ENCODE measurements around the gene CERK.
"Not testable (repeated sequence)": the region's sequence is repeated elsewhere in the genome, so short reads cannot be mapped to it uniquely, and the experiment has no call there.

CERK gene

GRCh38 chr22:46748908-46749675 is 11.0 kb upstream of the CERK start:
- DNase-seq (ENCODE audit: low spot score) = no peak

GRCh38 chr22:46748206-46748907 is 10.3 kb upstream of the CERK start:
- DNase-seq (ENCODE audit: low spot score) = no peak

DNA sequence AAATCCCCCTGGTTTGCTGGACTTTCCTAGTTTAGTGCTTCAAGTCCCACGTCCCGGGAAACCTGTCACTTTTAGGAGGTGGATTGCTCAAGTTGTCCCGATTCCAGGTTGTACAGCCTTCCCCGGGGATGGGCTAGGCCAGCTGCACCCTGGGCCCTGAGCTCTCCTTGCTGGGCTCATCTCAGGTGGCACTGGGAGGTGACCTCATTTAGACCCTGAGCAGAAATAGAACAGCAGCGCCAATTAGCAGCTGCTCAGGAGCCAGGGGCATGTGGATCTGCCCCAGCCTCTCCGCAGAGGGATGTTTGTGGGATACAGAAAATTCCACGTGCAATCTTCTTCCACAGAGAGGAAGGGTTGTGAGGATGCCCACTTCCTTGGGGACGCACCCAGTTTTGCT is 9.6 kb upstream of the CERK start:
- no peak for DNase-seq (ENCODE audit: low spot score)

GRCh38 chr22:46746620-46747019 is 8.6 kb upstream of the CERK start:
- no peak for DNase-seq (ENCODE audit: low spot score)

DNA sequence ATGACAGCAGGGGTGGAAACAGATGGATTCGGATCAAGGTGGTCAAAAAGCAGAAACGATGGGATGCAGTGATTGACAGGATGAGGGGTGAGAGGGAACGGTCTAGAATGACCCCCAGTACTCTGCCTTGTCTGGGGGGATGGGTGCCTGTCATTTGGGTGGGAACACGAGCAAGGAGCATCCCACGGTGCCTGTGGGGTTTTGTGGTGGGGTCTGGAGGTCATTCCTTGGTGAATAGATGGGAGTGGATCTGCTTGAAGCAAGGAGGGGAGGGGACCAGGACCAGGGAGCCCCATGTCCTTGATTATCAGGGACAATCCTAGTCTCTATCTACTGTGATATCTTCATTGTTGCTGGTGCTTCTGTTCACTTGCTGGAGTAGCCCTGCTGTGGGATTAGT is 8.1 kb upstream of the CERK start:
- no peak for DNase-seq (ENCODE audit: low spot score)

- no peak for DNase-seq (ENCODE audit: low spot score)
Observed at GRCh38 chr22:46744581-46744980, 6.5 kb upstream of the CERK start.

DNA sequence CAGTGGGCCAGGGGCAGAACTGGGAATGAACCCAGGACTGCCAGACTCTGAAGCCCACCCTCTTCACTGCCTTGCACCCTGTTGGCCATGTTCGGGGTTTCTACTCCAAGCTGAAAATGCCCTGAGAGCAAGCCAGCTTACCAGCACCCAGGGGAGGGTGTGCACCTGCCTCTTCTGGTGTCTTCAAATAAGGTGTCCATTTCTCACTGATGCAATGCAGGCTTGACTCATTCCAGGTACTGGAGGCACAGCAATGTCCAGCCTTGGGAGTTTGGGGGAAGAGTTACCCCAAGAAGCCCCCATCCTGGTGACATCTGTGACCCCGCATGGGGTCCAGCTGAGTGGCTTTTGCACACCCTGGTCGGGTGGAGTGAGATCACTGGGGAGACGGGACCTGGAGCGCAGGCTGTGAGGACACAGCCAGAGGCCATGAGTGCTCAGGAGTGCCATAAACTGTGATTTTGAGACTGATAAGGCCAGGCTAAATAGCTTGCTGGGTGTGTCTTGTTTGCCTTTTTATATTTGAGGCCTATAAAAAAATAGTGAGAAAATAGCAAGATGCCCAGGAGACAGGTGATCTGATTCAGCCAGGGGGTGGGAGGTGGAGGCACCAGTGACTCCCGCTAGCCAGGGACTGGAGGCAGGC is 4.6 kb upstream of the CERK start:
- DNase-seq (ENCODE audit: low spot score) = no peak

DNA sequence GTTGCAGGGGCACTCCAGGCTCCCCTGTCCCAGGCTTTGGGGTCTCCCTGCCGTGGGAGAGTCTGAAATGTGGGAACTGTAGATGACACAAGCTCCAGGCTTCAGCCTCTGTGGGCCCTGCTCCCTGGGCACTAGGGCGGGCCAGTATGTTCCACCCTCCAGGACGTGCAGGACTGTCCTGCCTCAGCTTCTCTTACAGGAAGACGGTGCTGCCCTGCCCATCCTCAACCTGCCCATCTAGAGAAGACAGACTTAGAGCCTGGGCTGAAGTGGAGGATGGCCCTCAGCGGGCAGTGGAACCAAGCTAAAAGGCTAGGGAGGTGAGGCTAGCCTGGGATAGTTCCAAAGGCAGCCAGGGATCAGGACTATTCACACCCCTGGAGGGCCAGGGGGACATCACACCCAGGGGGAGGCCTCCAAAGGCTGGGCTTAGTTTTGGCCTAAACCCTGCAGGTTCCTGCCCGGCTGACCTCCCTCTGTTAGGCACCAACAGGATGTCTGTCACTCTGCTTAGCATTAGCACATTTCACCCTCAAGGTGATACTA is 4.0 kb upstream of the CERK start:
- no peak for DNase-seq (ENCODE audit: low spot score)

DNA sequence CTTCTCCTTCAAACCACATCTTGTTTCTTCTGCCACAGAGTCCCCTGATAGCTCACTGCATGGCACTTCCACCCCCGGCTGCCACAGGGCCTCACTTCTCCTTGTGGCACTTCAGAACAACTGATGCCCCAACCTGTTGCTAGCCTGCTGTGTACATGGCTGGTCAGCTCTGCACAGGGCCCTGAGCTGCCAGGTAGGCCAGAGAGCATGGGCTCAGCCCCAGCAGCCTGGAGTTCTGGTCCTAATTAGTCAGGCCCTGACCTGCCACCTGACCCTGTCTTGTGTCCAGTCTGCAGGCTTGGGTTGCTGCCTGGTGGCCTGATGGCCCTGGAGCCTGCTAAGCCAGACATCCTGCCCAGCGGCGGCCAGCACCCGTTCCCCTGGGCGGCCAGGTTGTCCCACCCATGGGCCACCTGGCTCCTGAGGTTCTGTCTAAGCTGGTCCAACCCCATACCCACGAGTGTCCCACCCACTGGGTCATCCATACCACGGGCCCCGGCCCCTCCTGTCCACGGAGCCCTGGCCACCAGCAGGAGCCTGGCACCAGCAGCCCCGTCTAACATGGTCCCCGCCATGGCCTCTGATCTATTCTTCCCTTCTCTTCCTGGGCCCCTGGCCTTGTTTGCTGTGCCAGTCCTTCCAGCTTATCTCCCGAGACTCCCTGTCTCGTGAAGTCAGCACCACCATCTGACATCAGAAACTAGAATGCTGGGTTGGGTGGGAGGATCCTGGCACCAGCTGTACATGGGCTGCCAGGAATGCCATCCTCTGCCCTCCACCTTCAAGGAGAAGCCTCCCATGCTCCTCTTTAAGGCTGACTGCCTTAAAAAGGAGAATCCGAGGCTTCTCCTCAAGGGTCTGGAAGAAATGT is 3.1 kb upstream of the CERK start:
- DNase-seq (ENCODE audit: low spot score) = no peak

DNA sequence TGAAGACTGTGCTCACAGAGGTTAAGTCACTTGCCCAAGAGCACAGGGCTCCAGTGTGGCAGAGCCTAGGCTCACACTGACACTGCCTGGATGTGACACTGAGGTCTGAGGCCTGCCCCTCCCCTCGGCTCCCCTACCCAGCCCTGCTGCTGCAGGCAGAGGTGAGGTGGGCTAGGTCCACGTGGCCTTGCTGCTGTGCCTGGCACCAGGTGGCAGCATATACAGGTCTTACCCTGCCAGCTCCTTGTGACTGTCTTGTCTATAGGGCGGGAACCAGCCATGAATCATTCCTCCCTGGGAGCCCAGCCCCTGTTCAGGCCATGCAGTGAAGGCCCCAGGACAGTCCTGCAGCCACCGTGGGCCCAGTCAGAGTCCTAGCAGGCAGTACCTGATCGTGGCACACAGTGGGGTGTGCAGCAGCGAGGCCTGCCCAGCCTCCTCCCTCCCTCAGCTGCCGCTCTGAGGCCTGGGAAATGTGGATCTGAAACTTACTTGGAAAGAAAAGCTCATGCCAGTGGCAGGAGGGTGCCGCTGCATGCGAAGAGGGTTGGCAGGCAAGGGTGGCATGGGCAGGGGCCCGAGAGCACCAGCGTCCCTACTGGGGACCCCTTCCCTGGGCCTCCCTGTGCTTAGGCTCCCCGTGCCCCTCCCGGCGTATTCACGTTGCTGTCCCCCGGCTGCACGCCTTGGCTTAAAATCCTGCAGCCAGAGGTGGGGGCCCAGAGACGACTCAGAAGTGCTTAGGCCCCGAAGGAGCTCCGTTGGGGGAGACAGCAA is 1.2 kb upstream of the CERK start:
- DNase-seq (ENCODE audit: low spot score) = peak; percentile 50

- no peak for DNase-seq (ENCODE audit: low spot score)
Observed at GRCh38 chr22:46738647-46739093, 618 bp upstream of the CERK start.

GRCh38 chr22:46737105-46737975 is 712 bp downstream of the CERK start:
- DNase-seq (ENCODE audit: low spot score) = no peak

- no peak for DNase-seq (ENCODE audit: low spot score)
Observed at GRCh38 chr22:46736705-46737104, 1.3 kb downstream of the CERK start.

- DNase-seq (ENCODE audit: low spot score) = no peak
Observed at GRCh38 chr22:46735747-46736608, 2.1 kb downstream of the CERK start.

DNA sequence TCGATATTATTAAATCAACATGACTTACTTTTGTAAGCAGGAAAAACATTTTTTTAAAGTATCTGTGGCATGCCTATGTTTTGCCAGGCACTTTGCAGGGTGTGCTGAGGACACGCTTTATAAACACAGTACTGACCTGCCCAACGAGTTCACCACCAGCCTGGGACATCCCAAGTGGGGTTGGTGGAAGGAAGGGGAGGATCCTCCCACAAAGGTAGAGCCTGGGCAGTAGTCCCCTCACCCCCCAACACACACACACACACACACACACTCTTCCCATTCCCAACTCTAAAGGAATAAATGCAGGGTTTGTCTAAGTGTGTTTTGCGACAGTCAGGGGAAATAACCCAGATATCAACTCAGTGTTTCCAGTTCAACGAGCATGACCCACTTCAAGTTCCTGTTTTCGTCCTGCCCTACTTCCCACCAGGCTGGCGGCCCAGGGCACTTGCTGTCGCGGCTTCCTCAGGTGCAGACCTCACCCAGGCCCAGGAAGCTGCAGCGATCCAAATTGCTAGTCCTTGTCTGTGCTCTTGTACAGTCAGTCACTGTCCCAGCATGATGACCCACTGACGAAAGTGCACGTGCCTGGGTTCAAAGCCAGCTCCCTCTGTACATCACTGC is 3.1 kb downstream of the CERK start:
- peak; percentile 57 for DNase-seq (ENCODE audit: low spot score)

- not testable (repeated sequence) for DNase-seq (ENCODE audit: low spot score)
Observed at GRCh38 chr22:46734213-46734722, 3.8 kb downstream of the CERK start.

GRCh38 chr22:46732513-46732912 is 5.5 kb downstream of the CERK start:
- no peak for DNase-seq (ENCODE audit: low spot score)

GRCh38 chr22:46732041-46732379 is 6.0 kb downstream of the CERK start:
- no peak for DNase-seq (ENCODE audit: low spot score)
